Endometrium (tissue), 2 donors: Measurements from ENCODE around the gene POLR2I.
"Not testable (repeated sequence)": the region's sequence is repeated elsewhere in the genome, so short reads cannot be mapped to it uniquely, and the experiment has no call there.

Source experiments
- FAIRE-seq: peaks from 2 replicates; lab custom pipeline; 2012; peaks lifted over from hg19 to GRCh38; lab: Jason Lieb, UNC
- donor health status: control.
- donor health status: control.

POLR2I gene

DNA sequence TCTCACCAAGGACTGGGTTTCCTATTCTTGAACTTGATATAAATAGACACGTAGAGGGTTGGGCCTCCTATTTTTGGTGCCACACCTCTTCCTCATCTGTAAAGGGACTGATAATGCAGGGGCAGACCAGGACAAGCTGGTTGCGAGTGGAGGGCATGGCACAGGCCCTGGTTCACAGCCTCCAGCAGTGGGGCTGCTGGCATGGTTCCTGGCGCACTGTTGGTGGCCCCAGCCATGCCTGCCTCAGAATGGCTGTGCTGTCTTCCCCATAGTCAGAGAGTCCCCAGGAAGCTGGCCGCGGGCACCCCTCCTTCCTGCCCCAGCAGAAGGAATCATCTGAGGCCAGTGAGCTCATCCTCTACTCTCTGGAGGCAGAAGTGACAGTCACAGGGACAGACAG, 14.2 kb downstream of the POLR2I start:
- FAIRE-seq = no peak

GRCh38 chr19:36099166-36099785, 15.4 kb downstream of the POLR2I start:
- no peak for FAIRE-seq

DNA sequence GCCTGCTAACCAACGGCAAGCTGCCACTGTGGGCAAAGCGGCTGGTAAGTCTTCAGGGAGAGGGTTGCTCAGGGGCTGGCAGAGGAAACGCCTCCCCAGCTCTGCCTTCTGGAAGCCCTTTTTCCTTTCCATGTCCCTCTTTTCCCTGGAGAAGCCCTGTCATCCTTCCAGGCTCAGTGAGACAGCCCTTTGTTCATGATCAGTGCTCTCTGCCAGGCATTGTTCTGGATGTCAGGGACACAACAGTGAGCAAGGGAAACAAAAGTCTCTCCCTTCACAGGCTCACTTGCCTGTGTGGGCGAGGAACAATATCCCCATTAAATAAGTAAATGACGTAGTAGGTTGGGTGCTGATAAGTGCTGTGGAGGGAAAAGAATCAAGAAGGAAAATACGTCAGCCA, 17.6 kb downstream of the POLR2I start:
- no peak for FAIRE-seq

- FAIRE-seq = no peak
Observed at GRCh38 chr19:36093687-36094086, 21.0 kb downstream of the POLR2I start.

GRCh38 chr19:36093146-36093662, 21.5 kb downstream of the POLR2I start:
- no peak for FAIRE-seq

DNA sequence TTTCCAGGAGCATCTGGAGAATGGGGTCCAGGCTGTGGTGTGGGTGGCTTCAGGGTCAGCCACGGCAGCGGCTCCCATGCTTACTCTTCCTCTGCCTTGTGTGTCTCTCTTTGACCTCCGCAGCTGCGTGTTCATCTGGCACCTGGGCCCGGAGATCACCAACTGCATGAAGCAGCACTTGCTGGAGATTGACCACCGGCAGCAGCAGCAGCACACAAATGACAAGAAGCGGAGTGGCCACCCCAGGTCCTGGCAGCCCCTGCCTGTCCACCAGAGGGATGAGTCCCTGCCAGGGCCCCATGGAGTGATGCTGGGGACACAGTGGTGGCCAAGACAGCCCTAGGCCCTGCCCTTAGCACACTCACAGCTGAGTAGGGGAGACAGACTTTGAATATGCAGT, 22.1 kb downstream of the POLR2I start:
- no peak for FAIRE-seq

DNA sequence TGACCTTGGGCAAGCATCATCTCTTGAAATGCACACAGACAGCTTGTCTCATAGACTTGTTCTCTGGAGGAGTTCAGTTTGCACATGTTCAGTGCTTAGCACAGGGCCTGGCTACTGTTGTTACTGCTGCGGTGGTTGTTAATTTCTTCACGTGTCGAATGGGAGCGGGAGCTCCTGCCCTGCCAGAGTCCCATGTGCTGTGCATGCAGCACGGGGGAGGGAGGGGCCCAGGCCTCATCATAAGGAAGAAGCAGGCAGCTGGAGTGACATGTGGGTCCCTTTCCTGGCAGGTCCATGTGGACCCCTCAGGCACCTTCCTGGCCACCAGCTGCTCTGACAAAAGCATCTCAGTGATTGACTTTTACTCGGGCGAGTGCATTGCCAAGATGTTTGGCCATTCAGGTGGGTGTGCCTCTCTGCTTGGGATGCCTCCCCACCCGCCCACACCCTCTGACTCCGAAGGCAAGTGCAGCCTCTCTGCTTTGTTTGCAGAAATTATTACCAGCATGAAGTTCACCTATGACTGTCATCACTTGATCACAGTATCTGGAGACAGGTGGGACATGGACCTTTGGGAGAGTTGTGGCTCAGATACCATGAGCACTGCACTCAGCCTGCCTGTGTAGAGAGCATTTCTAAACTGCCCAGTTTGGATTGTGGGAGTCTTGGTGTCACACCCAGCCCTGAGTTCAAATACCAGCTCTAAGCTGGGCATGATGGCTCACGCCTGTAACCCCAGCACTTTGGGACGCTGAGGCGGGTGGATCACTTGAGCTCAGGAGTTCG, 23.6 kb downstream of the POLR2I start:
- no peak for FAIRE-seq

DNA sequence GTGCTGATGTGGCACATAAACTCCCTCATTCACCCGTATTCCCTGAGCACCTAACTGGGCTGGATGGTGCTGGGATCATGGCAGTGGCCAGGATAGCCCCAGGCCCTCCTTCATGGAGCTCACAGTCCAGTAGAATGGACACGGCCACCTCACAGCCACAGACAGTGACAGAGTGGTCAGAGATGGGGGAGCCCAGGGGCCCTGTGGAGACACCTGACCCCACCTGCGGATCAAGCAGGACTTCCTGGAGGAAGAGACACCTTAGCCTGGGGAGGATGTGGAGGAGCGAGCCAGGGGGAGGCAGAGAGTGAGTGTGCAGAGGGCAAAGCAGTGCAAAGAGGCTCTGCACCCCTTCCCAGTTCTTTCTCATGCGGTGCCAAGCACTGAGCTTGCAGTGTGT, 24.8 kb downstream of the POLR2I start:
- no peak for FAIRE-seq

- FAIRE-seq = no peak
Observed at GRCh38 chr19:36086326-36086725, 28.3 kb downstream of the POLR2I start.

- no peak for FAIRE-seq
Observed at GRCh38 chr19:36084231-36085009, 30.3 kb downstream of the POLR2I start.

- no peak for FAIRE-seq
Observed at GRCh38 chr19:36082916-36083315, 31.8 kb downstream of the POLR2I start.

GRCh38 chr19:36081894-36082293, 32.8 kb downstream of the POLR2I start:
- no peak for FAIRE-seq

DNA sequence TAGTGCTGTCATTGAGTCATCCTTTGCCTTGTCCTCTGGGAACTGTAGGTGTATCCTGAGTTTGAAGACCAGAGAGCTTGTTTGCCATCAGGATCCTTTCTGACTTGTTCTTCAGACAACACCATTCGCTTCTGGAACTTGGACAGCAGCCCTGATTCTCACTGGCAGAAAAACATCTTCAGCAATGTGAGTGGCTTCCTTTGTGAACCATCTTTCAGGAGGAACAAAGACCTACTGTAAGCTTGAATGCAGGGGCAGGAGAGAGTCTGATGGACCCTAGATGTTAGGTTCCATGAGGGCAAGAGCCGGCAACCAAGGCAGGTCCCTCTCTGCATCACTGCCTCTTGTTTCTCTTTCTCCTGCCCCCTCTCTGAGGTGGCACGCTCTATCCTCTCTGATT, 33.3 kb downstream of the POLR2I start:
- FAIRE-seq = no peak

DNA sequence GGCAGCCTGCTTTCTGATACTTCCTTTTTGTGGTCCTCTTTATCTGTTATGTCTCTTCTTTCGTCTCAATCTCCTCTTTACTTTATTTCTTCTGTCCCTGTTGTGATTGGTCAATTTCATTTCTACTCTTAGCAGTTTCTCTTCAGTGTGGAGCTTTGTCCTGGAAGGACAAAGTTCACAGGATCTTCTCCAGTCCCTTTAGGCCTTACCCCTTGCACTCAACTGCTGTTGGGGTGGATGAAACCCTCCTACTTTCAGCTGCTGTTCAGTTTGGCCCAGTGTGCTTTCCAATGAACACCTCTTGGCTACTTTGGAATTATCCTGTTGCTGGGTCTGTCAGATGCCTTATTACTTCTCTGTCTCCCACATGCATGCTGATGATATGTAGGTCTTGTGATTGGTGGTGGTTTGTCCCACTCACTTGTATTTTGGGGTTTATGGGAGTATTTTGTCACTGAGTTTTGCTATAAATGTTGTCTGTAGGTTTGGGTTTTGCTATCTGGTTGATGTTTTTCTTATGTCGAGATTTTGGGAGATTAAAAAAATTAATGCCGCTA, 35.2 kb downstream of the POLR2I start:
- FAIRE-seq = no peak

DNA sequence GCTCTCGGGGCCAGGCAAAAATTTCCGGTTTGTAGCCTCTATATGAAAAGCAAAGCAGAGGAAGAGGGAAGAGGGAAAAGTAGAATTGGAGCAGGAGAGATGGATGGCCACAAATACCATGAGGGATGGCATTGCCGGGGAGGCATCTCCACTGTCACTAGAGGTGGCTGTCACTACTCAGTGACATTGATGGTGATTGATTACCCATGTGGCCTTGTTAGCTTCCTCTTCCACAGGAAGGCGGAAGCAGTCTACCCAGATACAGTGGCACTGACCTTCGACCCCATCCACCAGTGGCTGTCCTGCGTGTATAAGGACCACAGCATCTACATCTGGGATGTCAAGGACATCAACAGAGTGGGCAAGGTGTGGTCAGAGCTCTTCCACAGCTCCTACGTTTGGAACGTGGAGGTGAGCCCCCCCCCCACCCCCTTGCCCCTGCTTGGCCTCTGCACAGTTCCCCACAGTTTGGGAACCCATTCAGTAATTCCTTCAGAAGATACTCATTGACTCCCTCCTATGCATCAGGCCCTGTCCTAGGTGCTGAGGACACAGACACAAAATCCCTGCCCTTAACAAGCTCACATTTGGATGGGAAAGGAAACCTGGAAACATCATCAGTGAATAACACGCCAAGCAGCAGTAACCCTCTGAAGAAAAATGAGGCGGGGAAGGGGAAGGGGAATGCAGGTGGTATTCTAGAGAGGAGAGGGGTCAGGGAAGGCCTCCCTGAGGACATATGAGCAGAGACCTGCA, 41.4 kb downstream of the POLR2I start:
- no peak for FAIRE-seq

GRCh38 chr19:36072081-36072480, 42.6 kb downstream of the POLR2I start:
- no peak for FAIRE-seq

DNA sequence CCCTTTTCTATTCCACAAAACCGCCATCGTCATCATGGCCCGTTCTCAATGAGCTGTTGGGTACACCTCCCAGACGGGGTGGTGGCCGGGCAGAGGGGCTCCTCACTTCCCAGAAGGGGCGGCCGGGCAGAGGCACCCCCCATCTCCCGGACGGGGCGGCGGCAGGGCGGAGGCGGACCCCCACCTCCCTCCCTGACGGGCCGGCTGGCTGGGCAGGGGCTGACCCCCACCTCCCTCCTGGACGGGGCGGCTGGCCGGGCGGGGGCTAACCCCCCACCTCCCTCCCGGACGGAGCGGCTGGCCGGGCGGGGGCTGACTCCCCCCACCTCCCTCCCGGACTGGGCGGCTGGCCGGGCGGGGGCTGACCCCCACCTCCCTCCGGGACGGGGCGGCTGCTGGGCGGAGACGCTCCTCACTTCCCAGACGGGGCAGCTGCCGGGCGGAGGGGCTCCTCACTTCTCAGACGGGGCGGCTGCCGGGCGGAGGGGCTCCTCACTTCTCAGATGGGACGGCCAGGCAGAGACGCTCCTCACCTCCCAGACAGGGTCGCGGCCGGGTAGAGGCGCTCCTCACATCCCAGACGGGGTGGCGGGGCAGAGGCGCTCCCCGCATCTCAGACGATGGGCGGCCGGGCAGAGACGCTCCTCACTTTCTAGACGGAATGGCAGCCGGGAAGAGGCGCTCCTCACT, 45.7 kb downstream of the POLR2I start:
- FAIRE-seq = not testable (repeated sequence)

- no peak for FAIRE-seq
Observed at GRCh38 chr19:36067681-36068080, 47.0 kb downstream of the POLR2I start.

- FAIRE-seq = no peak
Observed at GRCh38 chr19:36064826-36065225, 49.8 kb downstream of the POLR2I start.
